GM20000 (cell line): ENCODE data around the gene HSPA8.
"Not testable (repeated sequence)": the region's sequence is repeated elsewhere in the genome, so short reads cannot be mapped to it uniquely, and the experiment has no call there.

Source experiments
- DNase-seq: peaks from one replicate; pipeline ENCODE4 v3.0.0; 2012; ENCODE audit warnings: low spot score
- CTCF ChIP-seq: IDR thresholded peaks from 2 replicates; pipeline ENCODE4 v1.5.1; 2012; ENCODE audit warnings: mild to moderate bottlenecking, control low read depth; ENCODE audit errors: extremely low read depth, missing control alignments

HSPA8 gene

GRCh38 chr11:123060277-123061000, 1.5 kb downstream of the HSPA8 start:
- DNase-seq = no peak
- TF ChIP-seq CTCF = no peak

GRCh38 chr11:123059041-123059920, 2.7 kb downstream of the HSPA8 start:
- DNase-seq = not testable (repeated sequence)

GRCh38 chr11:123057661-123058305, 4.2 kb downstream of the HSPA8 start:
- no peak for TF ChIP-seq CTCF
- DNase-seq = no peak

GRCh38 chr11:123056835-123057491, 5.0 kb downstream of the HSPA8 start:
- no peak for TF ChIP-seq CTCF
- no peak for DNase-seq

- no peak for TF ChIP-seq CTCF
- DNase-seq = no peak
Observed at GRCh38 chr11:123055191-123055901, 6.6 kb downstream of the HSPA8 start.

GRCh38 chr11:123054301-123055065, 7.5 kb downstream of the HSPA8 start:
- DNase-seq = peak; percentile 71
- peak; percentile 25 for TF ChIP-seq CTCF
